GM12873 (cell line): Measurements from ENCODE around the gene UBASH3B.

ENCODE experiments used
- CTCF ChIP-seq: IDR thresholded peaks from 2 replicates; pipeline ENCODE4 v1.5.1; 2012; ENCODE audit warnings: low read depth, mild to moderate bottlenecking, moderate library complexity, low read length, control low read depth; ENCODE audit not compliant: insufficient read depth; ENCODE audit errors: missing control alignments

The UBASH3B gene

GRCh38 chr11:122843281-122844141 is 188.0 kb downstream of the UBASH3B start:
- no peak for TF ChIP-seq CTCF

- no peak for TF ChIP-seq CTCF
These were observed 191.9 kb downstream of the UBASH3B start for GRCh38 chr11:122847466-122847865.

- no peak for TF ChIP-seq CTCF
These were observed 192.7 kb downstream of the UBASH3B start for GRCh38 chr11:122848186-122848585.

GRCh38 chr11:122850076-122850631 is 194.6 kb downstream of the UBASH3B start:
- no peak for TF ChIP-seq CTCF

- no peak for TF ChIP-seq CTCF
These were observed 195.9 kb downstream of the UBASH3B start for GRCh38 chr11:122851366-122851966.

- TF ChIP-seq CTCF: no peak
These were observed 196.7 kb downstream of the UBASH3B start for GRCh38 chr11:122852074-122852795.

GRCh38 chr11:122852796-122853160 is 197.3 kb downstream of the UBASH3B start:
- TF ChIP-seq CTCF: no peak
